ENCODE measurements around the gene ENPP6.
"Not testable (repeated sequence)": the region's sequence is repeated elsewhere in the genome, so short reads cannot be mapped to it uniquely, and the experiment has no call there.

Gene ENPP6

GRCh38 chr4:184061582-184061981 is 156.1 kb downstream of the ENPP6 start:
- DNase-seq (ENCODE audit: low read depth in 2 of 2): no peak

GRCh38 chr4:184059099-184059498 is 158.6 kb downstream of the ENPP6 start:
- DNase-seq (ENCODE audit: low read depth in 2 of 2): no peak

DNA sequence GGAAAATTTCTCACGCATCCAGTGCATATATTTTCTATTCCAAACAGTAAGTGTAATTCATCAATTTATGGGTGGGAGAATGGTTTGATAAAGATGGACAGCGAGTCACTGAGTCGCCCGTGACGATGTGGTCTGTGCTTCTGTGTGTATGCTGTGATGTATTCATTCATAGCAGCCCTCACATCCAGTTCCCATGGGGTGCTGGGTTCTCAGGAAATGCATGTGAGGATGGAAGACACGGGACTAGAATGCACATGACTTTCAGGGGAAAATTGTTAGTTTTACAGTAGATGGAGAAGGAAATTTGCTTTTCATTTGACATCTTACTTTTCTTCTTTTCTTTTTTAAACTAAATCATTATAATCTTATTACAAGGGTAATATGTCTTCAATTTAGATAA is 159.6 kb downstream of the ENPP6 start:
- no peak for DNase-seq (ENCODE audit: low read depth in 2 of 2)

DNA sequence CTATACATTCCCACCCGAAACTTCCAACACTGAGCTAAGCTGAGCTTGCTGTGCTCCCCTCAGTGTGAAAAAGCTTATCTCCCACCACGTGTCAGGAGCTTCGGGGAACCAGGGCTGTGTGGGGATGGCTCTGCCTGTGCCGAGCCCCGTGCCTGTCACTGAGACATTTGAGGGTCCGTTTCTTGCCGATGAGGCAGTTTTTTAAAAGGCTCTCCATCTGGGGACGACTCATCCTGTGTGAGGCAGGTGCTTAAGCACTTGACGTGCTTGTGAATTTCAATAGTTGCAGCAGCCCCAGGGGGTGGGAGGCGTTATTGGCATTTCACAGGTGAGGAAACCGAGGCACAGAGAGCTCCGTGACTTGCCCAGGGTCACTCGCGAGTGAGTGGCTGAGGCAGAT is 160.8 kb downstream of the ENPP6 start:
- DNase-seq (ENCODE audit: low read depth in 2 of 2): no peak

GRCh38 chr4:184053434-184053833 is 164.2 kb downstream of the ENPP6 start:
- no peak for DNase-seq (ENCODE audit: low read depth in 2 of 2)

GRCh38 chr4:184052616-184053015 is 165.1 kb downstream of the ENPP6 start:
- DNase-seq (ENCODE audit: low read depth in 2 of 2): no peak

DNA sequence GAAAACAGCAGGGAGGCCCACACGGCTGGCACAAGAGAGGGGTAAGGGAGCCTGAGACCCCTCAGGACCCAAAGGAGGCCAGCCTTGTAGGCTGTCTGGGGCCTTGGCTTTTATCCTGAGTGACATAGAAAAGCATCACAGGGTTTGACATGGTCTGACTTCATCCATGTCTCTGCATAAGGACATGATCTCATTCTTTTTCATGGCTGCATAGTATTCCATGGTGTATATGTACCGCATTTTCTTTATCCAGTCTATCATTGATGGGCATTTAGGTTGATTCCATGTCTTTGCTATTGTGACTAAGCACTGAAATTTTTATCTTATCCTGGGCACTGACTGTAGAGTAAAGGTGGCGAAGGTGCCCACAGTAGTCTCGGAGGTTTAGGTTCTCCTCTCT is 166.4 kb downstream of the ENPP6 start:
- DNase-seq (ENCODE audit: low read depth in 2 of 2): not testable (repeated sequence)

GRCh38 chr4:184046148-184046547 is 171.5 kb downstream of the ENPP6 start:
- DNase-seq (ENCODE audit: low read depth in 2 of 2): no peak

GRCh38 chr4:184041156-184041555 is 176.5 kb downstream of the ENPP6 start:
- DNase-seq (ENCODE audit: low read depth in 2 of 2): no peak

DNA sequence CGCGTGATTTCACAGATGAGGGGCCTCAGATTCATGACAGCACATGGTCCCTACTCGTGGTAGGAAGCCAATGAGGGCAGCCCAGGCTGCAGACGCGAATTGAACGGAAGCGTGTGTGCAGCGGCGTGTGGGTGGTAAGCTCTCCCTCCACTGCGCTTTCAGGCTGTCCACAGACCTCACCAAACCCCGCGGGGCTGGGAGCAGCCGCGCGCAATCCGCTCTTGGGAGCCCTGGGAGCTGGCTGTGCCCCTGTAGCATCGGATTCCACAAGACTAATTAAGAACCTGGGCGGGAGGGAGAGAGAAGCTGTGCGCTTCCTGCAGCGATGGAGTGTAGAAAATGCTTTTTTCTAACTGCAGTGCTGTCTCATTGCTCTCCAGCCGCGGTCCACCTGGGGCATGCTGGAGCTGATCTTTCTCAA is 177.7 kb downstream of the ENPP6 start:
- DNase-seq (ENCODE audit: low read depth in 2 of 2): no peak
